GM18511 (cell line): Measurements from ENCODE around the gene OTOG.

Source experiments
- ATAC-seq: cut with Tn5 transposase; IDR thresholded peaks from one replicate; pipeline ENCODE4 v1.9.1; 2021; ENCODE audit warnings: mild to moderate bottlenecking, moderate library complexity; ENCODE audit not compliant: unreplicated experiment

Gene OTOG

GRCh38 chr11:17535488-17535887 is 11.6 kb upstream of the OTOG start:
- no peak for ATAC-seq

- ATAC-seq, result no peak
Observed at GRCh38 chr11:17537261-17537660, 9.8 kb upstream of the OTOG start.

- no peak for ATAC-seq
Observed at GRCh38 chr11:17538054-17538453, 9.0 kb upstream of the OTOG start.

DNA sequence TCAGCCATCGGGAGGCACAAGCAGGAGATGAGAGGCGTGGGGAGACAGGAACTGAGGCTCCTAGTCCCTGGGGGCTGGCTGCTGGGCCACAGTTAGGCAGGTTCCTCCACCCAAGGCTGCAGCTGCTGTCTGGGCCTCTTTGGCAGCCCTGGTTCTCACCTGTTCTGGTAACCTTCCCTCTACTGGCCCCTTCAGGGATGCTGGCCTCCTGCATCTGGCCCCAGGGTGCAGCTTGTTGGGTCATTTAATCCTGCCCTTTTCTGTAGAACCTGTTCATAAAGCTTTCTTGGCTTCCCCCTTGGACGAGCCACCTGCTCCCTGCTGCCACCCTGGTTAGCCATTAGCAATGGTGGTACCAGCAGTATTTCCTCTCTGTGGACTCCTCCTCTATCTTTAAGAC is 8.3 kb upstream of the OTOG start:
- ATAC-seq, result no peak

DNA sequence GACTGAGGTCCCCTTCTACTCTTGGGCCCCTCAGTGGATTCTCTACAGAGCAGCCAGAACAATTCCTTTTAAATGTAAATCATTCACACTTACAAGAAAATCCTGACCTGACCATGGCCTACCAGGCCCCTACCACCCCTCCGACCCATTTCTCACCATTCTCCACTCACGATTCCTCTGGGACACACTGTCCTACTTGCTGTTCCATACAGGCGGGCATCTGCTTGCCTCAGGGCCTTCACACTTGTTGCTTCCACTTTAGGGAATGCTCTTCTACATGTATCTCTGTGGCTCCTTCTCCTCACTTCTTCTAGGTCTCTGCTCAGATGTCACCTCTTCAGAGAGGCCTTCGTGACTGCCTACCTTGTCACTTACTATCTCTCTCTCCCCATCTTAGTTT is 6.3 kb upstream of the OTOG start:
- ATAC-seq, result no peak

DNA sequence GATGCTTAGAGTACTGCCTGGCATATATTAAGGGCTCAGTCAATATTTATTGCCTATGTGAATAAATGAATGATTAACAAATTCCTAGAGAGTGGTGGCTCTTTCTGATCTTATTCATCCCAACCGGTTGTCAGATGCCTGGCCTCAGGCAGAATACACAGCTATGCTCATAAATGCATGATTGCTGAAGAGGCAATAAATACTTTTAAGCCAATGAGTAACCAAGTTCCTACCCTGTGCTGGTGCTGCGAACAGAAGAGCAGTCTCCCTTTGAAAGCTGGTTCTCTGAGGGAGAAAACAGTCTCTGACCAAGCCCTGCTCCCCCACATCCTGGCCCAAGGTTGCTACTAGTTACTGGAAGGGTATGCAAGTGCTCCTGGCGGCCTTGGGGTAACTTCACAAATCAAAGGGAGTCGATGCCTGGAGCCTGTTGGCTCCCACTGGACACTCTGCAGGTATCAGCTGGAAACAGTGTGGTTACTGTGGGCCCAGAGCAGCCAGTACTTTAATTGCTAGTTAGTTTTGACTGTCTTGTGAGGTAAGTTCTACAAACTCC is 5.7 kb upstream of the OTOG start:
- ATAC-seq, result no peak

- ATAC-seq, result no peak
Observed at GRCh38 chr11:17542249-17542648, 4.8 kb upstream of the OTOG start.

DNA sequence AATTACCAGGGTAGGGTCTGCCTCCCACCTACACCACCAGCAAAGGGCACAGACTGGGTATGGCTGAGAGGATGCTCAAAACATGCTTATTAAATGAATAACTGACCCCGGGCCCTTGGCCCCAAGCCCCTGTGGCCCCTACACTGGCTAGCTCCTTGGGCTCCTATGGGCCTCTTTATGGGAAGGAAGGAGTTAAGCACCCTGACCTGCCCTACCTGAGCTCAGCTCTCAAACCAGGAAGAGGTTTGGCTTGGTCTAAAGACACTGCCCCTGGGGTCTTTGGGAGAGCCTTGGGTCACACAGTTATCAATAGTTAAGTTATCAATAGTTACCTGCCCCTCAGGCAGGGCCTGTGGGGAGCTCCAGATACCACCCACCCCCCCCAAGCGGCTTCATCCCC is 4.0 kb upstream of the OTOG start:
- ATAC-seq, result no peak

GRCh38 chr11:17543574-17544180 is 3.4 kb upstream of the OTOG start:
- no peak for ATAC-seq

- ATAC-seq, result no peak
Observed at GRCh38 chr11:17544181-17544622, 2.9 kb upstream of the OTOG start, which contains the start of gene USH1C. Gene USH1C, minus strand, starts transcription at chr11:17544416. Its CDS starts 109 bp downstream, at chr11:17544307.

GRCh38 chr11:17546240-17546639 is 819 bp upstream of the OTOG start:
- ATAC-seq, result no peak

- ATAC-seq, result no peak
Observed at GRCh38 chr11:17547932-17548331, 873 bp downstream of the OTOG start.

DNA sequence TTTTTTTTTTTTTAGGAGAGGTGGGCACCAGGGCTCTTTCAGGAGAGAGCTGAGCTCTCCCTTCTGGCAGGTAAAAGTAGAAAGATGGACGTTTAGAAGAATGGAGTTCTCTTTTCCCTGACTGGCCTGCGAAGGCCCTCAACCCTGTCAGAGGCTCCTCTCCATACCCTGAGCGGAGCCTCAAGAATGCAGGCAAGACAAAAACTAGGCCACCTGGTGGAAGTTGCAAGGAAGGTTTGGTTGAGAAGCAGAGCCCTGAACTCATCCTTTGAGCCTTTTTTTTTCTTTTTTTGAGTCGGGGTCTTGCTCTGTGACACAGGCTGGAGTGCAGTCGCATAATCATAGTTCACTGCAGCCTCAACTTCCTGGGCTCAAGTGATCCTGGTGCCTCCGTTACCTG is 1.4 kb downstream of the OTOG start:
- no peak for ATAC-seq

GRCh38 chr11:17550450-17551346 is 3.6 kb downstream of the OTOG start:
- ATAC-seq, result no peak

- ATAC-seq, result no peak
Observed at GRCh38 chr11:17551347-17552040, 4.4 kb downstream of the OTOG start.

- ATAC-seq, result no peak
Observed at GRCh38 chr11:17552041-17552355, 4.9 kb downstream of the OTOG start.

- no peak for ATAC-seq
Observed at GRCh38 chr11:17552392-17553248, 5.6 kb downstream of the OTOG start.

DNA sequence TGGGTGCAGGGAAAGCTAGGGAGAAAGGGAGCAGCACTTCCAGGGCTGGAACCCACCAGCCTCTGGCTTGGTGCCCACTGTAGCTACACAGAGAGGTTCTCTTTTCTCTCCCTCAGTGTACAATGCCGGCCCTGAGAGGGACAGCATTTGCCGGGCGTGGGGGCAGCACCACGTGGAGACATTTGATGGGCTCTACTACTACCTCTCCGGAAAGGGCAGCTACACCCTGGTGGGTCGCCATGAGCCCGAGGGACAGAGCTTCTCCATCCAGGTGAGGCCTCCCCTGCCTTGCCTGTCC is 6.1 kb downstream of the OTOG start:
- no peak for ATAC-seq

- ATAC-seq, result no peak
Observed at GRCh38 chr11:17554487-17554886, 7.4 kb downstream of the OTOG start.

DNA sequence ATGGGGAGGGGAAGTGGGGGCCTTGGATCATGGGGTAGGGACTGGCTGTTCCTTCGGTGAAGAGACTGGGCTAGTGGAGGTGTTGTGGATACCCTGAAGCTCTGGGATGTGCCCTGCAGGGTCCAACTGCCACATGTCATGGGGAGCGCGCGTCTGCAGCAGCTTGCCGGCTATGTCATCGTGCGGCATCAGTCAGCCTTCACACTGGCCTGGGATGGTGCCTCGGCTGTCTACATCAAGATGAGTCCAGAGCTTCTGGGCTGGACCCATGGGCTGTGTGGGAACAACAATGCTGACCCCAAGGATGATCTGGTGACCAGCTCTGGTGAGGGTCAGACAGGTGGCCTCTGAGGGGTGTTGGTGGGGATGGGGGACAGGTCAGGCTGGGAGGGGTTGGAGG is 9.9 kb downstream of the OTOG start:
- no peak for ATAC-seq
